ENCODE results near the gene ZSWIM6. TPM values are rescaled to one million over a fixed set of nuclear protein-coding genes. Genes with fewer than 3 reads are reported as not detected.

ZSWIM6 gene
- total RNA-seq, 4 donors from 2014 or later = 13.3 to 19.4 (median 16.0) TPM

DNA sequence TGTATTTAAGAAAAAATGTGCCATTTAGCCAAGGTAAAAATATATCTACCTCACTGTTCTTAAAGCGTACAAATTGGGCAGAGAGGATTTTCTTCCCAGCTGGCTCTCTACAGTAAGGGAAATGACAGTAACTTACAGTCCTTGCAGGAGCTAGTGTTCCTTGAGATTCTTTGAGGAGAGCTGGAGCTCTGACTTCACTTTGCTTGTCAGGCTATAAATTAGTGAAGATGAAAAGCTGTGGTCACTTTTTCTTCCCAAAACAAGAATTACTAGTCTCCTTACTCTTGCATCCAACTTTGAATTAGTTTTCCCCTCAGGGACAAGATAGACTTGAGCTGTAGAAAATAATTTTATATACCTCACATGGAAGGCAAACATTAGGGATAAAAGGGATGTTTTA, 129.9 kb downstream of the ZSWIM6 start:
- Histone ChIP-seq H3K27ac (no peak overlapping the region), H3K4me1 (peaks cover 0 to 33% (median 0%) of the 10 kb centered on the region in 4 donors), H3K27me3 (no peaks in the 10 kb centered on the region), H3K36me3 (no peaks in the 10 kb centered on the region), H3K4me3 (no peak overlapping the region), H3K9me3 (no peaks in the 10 kb centered on the region)
- TF ChIP-seq POLR2A (IDR thresholded peaks at IDR 0.05) = no peak
- TF ChIP-seq, protein P1, sequence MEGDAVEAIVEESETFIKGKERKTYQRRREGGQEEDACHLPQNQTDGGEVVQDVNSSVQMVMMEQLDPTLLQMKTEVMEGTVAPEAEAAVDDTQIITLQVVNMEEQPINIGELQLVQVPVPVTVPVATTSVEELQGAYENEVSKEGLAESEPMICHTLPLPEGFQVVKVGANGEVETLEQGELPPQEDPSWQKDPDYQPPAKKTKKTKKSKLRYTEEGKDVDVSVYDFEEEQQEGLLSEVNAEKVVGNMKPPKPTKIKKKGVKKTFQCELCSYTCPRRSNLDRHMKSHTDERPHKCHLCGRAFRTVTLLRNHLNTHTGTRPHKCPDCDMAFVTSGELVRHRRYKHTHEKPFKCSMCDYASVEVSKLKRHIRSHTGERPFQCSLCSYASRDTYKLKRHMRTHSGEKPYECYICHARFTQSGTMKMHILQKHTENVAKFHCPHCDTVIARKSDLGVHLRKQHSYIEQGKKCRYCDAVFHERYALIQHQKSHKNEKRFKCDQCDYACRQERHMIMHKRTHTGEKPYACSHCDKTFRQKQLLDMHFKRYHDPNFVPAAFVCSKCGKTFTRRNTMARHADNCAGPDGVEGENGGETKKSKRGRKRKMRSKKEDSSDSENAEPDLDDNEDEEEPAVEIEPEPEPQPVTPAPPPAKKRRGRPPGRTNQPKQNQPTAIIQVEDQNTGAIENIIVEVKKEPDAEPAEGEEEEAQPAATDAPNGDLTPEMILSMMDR (IDR thresholded peaks at IDR 0.05) = no peak
- no peak for DNase-seq

GRCh38 chr5:61463596-61463995, 131.5 kb downstream of the ZSWIM6 start:
- Histone ChIP-seq H3K4me1 (peaks cover 0 to 44% (median 0%) of the 10 kb centered on the region in 4 donors), H3K4me3 (no peak overlapping the region), H3K27ac (no peak overlapping the region), H3K9me3 (no peaks in the 10 kb centered on the region), H3K27me3 (no peaks in the 10 kb centered on the region), H3K36me3 (no peaks in the 10 kb centered on the region)
- no peak for TF ChIP-seq POLR2A (IDR thresholded peaks at IDR 0.05)
- TF ChIP-seq, protein P1 (IDR thresholded peaks at IDR 0.05) = no peak
- no peak for DNase-seq

DNA sequence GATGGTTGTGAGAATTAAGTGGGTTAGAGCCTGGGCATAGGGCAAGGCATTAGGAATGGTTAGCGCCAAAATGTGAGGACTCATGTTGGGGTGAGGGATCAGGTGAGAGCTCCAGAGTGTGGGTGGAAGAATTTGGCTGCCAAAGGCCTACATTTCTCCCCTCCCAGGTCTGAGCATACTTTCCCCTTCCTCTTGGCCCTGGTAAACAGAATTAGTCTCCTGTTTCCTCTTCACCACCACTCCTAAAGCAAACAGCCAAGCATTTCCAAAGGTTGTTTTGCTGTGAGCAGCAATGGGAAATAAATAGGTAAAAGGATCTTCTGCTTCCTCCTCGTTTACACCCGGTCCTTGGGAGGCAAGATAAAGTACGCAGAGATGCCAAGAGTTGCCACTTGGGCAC, 132.5 kb downstream of the ZSWIM6 start:
- Histone ChIP-seq H3K9me3 (no peaks in the 10 kb centered on the region), H3K27me3 (no peaks in the 10 kb centered on the region), H3K27ac (no peak overlapping the region), H3K36me3 (no peaks in the 10 kb centered on the region), H3K4me1 (peaks cover 0 to 49% (median 0%) of the 10 kb centered on the region in 4 donors), H3K4me3 (no peak overlapping the region)
- no peak for TF ChIP-seq POLR2A (IDR thresholded peaks at IDR 0.05)
- TF ChIP-seq, protein P1 (IDR thresholded peaks at IDR 0.05) = no peak
- no peak for DNase-seq

DNA sequence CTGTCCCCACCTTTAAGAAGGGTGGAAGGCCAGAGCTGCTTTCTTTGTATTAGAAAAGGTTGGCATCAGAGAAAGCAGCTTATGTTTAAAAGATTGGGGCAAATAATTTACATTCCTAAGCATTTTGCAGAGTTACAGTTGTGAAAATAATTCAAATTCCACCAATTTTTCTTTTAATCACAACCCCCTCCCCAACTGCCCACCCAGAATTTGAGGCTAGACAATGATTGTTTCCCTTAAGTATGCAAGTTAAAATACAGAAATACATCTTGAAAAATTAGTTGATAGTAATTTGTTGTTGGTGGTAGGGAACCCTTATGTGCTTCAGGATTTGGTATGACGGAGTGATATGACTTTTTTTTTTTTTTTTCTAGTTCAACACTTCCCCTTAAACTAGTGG, 133.0 kb downstream of the ZSWIM6 start:
- Histone ChIP-seq H3K4me1 (peaks cover 0 to 49% (median 0%) of the 10 kb centered on the region in 4 donors), H3K9me3 (no peaks in the 10 kb centered on the region), H3K27ac (no peak overlapping the region), H3K27me3 (no peaks in the 10 kb centered on the region), H3K36me3 (no peaks in the 10 kb centered on the region), H3K4me3 (no peak overlapping the region)
- TF ChIP-seq, protein P1 (IDR thresholded peaks at IDR 0.05) = no peak
- no peak for TF ChIP-seq POLR2A (IDR thresholded peaks at IDR 0.05)
- DNase-seq = no peak

DNA sequence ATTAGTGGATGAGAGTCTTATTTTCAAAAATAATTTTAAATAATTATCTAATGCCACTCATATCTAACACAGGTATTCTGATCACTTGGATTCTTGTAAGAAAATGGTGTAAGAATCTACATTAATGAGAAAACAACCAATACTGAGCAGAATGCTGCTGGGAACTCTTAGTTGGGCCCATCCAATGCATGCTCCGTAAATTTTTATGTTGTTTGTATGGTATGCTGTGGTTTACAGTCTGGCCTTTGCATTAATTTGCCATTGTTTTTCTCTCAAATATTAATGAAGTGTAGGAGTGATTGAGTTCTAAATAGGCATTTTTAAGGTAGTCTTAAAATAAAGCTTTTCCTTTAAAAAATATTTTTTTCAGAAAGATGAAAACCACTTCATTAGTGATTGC, 133.4 kb downstream of the ZSWIM6 start:
- no peaks in the 10 kb centered on the region for H3K27me3 ChIP-seq
- no peaks in the 10 kb centered on the region for H3K36me3 ChIP-seq
- no peak for DNase-seq
- no peaks in the 10 kb centered on the region for H3K9me3 ChIP-seq
- TF ChIP-seq, protein P1 (IDR thresholded peaks at IDR 0.05) = no peak
- no peak for TF ChIP-seq POLR2A (IDR thresholded peaks at IDR 0.05)
- H3K4me3 ChIP-seq = no peak overlapping the region
- no peak overlapping the region for H3K27ac ChIP-seq
- H3K4me1 ChIP-seq = peaks cover 0 to 49% (median 0%) of the 10 kb centered on the region in 4 donors

GRCh38 chr5:61466017-61466416, 134.0 kb downstream of the ZSWIM6 start:
- Histone ChIP-seq H3K9me3 (no peaks in the 10 kb centered on the region), H3K27me3 (no peaks in the 10 kb centered on the region), H3K27ac (no peak overlapping the region), H3K36me3 (no peaks in the 10 kb centered on the region), H3K4me1 (peaks cover 0 to 48% (median 0%) of the 10 kb centered on the region in 4 donors), H3K4me3 (no peak overlapping the region)
- DNase-seq = no peak
- no peak for TF ChIP-seq POLR2A (IDR thresholded peaks at IDR 0.05)
- TF ChIP-seq, protein P1 (IDR thresholded peaks at IDR 0.05) = no peak

Measured in Peyer's patch (tissue), 4 donors.